WERI-Rb-1 (cell line): Measurements from ENCODE around the gene PRKAR1A.

Source experiments
- DNase-seq: peaks from one replicate; pipeline ENCODE4 v3.0.0-alpha.2; 2020
- H3K27ac ChIP-seq: fragments of 250-450 bp; sonication (Bioruptor Pico); 2 replicates; pipeline ENCODE4 v1.5.1; 2020; ENCODE audit warnings: mild to moderate bottlenecking, moderate library complexity
- H3K27me3 ChIP-seq: fragments of 250-450 bp; sonication (Bioruptor Pico); 2 replicates; pipeline ENCODE4 v1.5.1; 2021; ENCODE audit warnings: mild to moderate bottlenecking, low read depth, moderate library complexity; ENCODE audit not compliant: insufficient read depth, severe bottlenecking
- H3K36me3 ChIP-seq: fragments of 250-450 bp; sonication (Bioruptor Pico); 2 replicates; pipeline ENCODE4 v1.5.1; 2020; ENCODE audit warnings: mild to moderate bottlenecking, moderate library complexity
- H3K4me3 ChIP-seq: 2 replicates; pipeline ENCODE4 v1.5.1; 2011; ENCODE audit warnings: low read depth, mild to moderate bottlenecking, control low read depth, low read length
- H3K9me3 ChIP-seq: fragments of 250-450 bp; sonication (Bioruptor Pico); 2 replicates; pipeline ENCODE4 v1.5.1; 2021; ENCODE audit warnings: mild to moderate bottlenecking, moderate library complexity; ENCODE audit not compliant: severe bottlenecking
- CTCF ChIP-seq: IDR thresholded peaks from 2 replicates; pipeline ENCODE4 v1.5.1; 2011; ENCODE audit warnings: low read depth, mild to moderate bottlenecking, control low read depth, inconsistent platforms, low read length

PRKAR1A gene

GRCh38 chr17:68598074-68598473, 85.8 kb downstream of the PRKAR1A start:
- no peak for TF ChIP-seq CTCF
- H3K36me3 ChIP-seq, result no peaks in the 10 kb centered on the region
- no peak overlapping the region for H3K4me3 ChIP-seq
- H3K27ac ChIP-seq, result no peak overlapping the region
- H3K27me3 ChIP-seq, result peaks cover 24% of the 10 kb centered on the region
- H3K9me3 ChIP-seq, result peaks cover 3% of the 10 kb centered on the region
- no peak for DNase-seq

GRCh38 chr17:68598545-68598961, 86.3 kb downstream of the PRKAR1A start:
- Histone ChIP-seq H3K9me3 (peaks cover 3% of the 10 kb centered on the region), H3K4me3 (no peak overlapping the region), H3K27ac (no peak overlapping the region), H3K27me3 (peaks cover 24% of the 10 kb centered on the region), H3K36me3 (no peaks in the 10 kb centered on the region)
- DNase-seq, result no peak
- TF ChIP-seq CTCF, result no peak

GRCh38 chr17:68599091-68599490, 86.9 kb downstream of the PRKAR1A start:
- DNase-seq, result no peak
- H3K9me3 ChIP-seq, result peaks cover 3% of the 10 kb centered on the region
- peaks cover 24% of the 10 kb centered on the region for H3K27me3 ChIP-seq

GRCh38 chr17:68599552-68600066, 87.4 kb downstream of the PRKAR1A start:
- Histone ChIP-seq H3K27me3 (peaks cover 24% of the 10 kb centered on the region), H3K36me3 (no peaks in the 10 kb centered on the region), H3K27ac (no peak overlapping the region), H3K4me3 (no peak overlapping the region), H3K9me3 (peaks cover 1% of the 10 kb centered on the region)
- DNase-seq, result no peak
- no peak for TF ChIP-seq CTCF

More at GRCh38 chr17:68599091-68599490, 86.9 kb downstream of the PRKAR1A start:
- no peak overlapping the region for H3K27ac ChIP-seq
- no peak overlapping the region for H3K4me3 ChIP-seq
- TF ChIP-seq CTCF, result no peak
- no peaks in the 10 kb centered on the region for H3K36me3 ChIP-seq

GRCh38 chr17:68600067-68600930, 88.1 kb downstream of the PRKAR1A start:
- peak; percentile 47 for TF ChIP-seq CTCF
- peak; percentile 54 for DNase-seq
- Histone ChIP-seq H3K27ac (no peak overlapping the region), H3K4me3 (peak overlapping the region; percentile 56), H3K36me3 (no peaks in the 10 kb centered on the region), H3K9me3 (no peaks in the 10 kb centered on the region), H3K27me3 (peaks cover 24% of the 10 kb centered on the region)
